Hepatic stellate cell (primary cell): Measurements from ENCODE around the gene GPRIN1.

Source experiments
- DNase-seq: peaks from one replicate; pipeline ENCODE4 v3.0.0; 2011; ENCODE audit warnings: low spot score

GPRIN1 gene

DNA sequence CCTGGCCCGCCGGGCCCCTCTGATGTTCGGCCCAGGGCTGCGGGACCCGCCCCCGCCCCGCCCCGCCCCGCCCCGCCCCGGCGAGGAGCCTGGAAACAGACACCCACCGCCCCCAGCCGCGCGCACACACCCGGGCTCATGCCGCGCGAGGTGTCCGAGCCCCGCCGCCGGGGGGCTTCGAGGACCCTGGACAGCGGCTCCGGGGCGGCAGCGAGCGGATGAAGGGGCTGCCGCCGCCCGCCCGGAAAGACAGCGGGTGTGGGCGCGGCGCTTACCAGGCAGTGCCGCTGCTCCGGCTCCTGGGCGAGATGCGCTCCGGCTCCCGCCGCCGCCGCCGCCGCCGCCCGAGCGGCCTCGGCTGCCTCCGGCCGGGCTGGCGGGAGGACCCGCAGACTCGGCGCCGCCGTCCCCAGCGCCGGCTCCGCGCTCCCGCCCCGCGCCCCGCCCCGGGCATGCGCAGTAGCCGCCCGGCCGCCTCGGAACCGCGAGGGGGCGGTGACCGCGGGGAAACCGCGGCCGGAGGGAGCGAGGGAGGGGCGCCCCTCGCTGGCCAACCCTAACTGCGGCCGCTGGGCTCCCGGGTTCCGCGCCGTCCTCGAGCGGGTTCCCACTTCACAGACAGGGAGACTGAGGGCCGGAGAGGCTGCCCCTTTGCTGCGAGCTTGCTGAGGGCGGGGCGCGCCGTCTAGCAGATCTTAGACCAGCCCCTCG, at the start of gene GPRIN1:
Gene GPRIN1 (minus strand): TSS at position 433 of the 711 bp plus-strand sequence. CDS start 10,322 bp downstream, outside the sequence.
- DNase-seq: peak; percentile 91

DNA sequence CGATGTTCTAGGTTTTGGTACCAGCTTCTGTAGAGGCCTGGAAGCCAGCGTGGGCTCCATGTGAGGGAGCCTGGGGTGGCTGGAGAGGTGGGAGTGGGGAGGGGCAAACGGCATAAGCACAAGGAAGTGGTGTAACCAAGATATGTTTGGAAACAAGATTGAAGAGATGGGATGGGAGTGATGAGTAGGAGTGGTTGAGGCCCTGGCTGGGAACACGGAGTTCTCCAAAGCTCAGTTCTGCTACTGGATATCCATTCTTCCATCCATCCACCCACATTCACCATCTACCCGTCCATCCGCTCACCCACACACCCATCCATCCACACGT, 49.5 kb upstream of the GPRIN1 start:
- no peak for DNase-seq

DNA sequence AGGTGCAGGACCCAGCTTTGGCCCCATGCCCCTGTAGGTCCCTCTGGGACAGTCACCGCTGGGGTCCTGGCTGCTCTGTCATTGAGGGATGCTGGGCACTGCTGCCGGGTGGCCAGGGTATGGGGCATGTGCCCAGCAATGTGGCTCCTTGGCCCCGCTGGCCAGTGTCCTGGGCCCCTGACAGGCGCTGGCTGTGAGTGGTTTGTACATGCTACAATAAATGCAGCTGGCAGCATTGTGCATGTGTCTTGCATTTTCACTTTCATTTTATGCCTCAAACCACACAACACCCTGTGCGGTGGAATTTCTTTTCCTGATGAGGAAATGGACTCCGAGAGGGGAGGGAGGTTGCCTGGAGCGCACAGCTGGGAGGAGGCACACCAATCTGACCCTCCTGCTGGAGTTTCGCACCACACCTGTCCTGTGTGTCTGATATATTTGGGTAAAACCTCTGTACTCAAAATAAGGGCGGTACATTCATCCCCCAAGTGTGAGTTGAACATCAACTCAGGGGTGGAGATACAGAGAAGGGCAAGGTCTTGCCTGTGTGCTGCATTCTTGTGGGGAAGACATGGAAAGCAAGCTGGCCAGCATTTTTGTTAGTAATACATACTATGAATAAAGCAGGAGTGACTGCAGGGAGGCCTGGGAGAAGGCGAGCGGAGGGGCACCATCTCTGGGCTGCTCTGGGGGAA, 49.0 kb upstream of the GPRIN1 start:
- no peak for DNase-seq

DNA sequence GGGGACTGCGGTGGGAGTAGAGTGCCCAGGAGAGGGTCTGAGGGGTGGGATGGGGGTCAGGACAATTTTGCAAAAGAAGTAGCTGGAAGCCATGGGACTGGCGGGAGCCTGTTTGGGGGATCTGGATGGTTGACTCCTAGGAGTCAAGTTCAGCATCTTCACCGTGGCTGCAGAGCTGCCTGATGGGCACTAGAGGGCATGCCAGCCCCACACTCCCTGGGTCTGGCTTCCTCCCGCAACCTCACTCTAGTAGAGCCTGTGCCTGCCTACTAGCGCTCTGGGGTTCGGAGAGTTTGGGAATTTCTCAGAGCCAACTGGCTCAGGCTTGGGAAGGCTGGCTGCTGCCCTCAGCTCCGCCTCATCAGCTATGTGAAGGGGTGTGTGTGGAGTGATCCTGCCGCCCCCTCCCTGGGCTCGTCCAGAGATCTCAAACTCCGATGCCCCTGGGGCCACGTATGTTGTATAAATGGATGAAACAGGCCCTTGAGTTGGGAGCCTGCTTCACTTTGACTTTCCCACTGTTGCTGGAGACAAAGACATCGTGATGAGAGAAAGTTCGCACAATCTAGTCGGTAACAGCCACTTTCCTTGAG, 48.1 kb upstream of the GPRIN1 start:
- peak; percentile 79 for DNase-seq

DNA sequence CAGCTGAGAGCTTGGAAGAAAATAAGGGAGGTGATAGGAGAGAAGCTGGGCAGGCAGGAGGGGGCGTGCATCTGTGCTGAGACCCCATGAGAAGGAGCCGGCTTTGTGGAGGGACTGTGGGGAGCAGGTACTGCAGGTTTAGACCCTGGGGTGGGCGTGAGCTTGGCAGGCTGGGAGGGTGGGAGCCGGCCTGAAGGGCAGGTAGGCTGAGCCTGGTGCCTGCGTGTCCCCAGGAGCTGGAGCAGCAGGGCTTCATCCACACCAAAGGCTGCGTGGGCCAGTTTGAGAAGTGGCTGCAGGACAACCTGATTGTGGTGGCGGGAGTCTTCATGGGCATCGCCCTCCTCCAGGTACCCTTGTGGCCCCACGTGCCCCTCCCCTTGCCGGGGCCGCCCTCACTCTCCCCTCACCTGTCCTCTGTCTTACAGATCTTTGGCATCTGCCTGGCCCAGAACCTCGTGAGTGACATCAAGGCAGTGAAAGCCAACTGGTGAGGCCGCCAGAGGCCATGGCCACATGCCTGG, 46.6 kb upstream of the GPRIN1 start:
- no peak for DNase-seq

DNA sequence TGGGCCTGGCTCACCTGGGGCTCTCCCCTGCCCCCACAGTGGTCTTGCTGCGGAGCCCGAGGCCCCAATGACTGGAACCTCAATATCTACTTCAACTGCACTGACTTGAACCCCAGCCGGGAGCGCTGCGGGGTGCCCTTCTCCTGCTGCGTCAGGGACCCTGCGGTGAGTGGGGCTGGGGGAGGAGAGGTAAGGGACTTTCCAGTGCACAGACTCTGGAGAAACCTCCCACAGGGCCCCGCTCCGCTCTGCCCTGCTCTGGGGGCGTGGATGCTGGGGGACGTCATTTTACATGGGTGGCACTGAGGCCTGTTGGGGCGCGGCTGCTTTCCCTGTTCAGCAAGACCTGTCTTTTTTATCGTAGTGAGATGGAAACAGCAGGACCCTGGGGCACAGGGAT, 44.9 kb upstream of the GPRIN1 start:
- DNase-seq: no peak

DNA sequence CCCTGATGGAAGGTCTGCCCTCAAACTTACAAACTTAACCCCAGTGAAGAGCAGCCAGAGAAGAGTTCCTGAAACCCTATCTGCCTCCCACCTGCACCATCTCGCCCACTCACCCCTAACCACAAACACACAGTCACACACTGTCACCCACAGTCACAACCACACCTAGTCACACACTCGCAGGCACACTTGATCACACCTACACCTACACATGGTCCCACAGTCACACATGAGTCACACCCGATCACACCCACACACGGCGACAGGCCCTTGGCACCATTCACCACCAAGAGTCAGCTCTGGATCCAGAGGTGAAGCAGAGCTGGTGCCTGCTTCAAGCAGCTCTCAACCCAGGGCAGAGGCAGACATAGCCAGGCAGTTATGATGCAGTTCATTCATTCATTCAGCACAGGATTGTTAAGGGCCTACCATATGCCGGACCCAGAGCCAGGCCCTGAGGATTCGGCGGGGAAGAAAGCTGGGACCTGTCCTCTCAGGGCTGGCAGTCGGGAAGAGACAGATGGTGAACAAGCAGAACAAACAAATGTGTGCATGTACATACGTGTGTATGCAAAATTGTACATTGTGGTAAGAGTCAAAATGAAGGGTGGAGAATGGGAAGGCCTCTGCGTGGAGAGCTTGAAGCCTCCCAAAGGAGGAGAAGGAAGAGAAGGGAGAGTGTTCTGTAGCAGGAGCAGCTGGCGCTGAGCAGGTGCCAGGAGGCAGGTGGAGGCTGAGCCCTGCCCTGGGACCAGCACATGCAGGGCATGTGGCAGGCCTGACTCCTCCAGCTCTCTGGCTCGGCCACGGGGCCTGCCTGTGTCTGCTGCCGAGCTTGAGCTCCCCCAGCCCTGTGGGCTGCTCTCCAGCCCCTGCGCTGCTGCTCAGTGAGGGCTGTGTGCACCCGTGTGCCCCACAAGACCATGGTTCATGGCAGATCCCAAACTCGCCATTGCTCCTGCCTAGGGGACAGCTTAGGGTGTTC, 43.7 kb upstream of the GPRIN1 start:
- no peak for DNase-seq

DNA sequence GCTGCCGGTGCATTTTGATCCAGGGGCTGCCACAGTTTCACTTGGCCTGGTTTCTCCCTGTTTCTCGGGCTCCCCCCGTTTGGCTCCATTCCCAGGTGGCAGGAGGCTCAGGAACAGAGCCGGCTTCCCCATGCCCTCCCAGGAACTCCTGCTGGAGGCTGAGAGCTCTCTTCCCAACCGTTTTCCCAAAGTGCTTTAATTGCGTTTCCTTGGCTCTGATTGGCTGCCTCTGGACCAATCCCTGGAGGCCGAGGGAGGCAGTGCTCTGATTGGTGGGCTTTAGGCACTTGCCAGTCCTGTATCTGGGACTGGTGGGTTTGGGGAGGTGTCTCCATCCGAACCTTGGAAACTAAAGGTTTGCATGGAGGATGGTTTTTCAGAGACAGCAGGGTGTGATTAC, 42.2 kb upstream of the GPRIN1 start:
- DNase-seq: peak; percentile 60

DNA sequence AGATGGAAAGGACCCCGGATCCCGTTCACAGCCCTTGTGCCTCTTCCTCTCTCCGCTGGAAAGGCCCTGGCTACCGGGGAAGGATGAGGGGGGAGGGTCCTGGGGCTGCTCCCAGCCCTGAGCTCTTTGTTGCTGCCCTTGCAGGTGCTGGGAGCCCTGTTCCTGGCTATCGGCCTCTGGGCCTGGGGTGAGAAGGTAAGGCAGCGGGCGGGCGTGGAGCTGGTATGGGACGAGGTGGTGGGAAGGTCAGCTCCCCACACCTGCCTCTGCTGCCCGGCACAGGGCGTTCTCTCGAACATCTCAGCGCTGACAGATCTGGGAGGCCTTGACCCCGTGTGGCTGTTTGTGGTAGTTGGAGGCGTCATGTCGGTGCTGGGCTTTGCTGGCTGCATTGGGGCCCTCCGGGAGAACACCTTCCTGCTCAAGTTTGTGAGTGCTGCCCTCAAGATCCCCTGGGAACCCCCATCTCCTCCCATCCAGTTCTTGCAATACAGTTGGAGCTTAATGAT, 41.6 kb upstream of the GPRIN1 start:
- no peak for DNase-seq

DNA sequence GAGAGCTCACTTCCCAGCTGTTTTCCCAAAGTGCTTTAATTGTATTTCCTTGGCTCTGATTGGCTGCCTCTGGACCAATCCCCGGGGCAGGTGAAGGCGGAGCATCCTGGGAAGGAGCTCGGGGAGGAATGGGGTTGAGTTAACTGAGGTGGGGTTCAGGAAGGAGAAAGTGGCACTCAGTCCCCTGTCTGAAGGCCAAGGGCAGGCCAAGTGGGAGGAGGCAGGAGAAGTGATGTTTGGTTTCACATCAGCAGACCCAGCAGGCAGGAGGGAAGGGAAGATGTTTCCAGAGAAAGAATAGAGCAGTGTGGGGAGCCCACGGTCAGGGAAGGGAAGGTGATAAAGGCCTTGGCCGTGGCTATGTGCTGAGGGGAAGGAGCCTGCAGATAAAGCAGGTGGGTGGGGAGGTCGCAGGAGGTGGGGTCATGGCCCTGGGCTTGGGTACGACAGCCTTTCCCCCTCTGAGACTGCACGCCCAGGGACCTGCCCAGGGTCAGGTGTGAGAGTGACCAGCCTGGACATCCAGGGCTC, 40.5 kb upstream of the GPRIN1 start:
- DNase-seq: no peak

DNA sequence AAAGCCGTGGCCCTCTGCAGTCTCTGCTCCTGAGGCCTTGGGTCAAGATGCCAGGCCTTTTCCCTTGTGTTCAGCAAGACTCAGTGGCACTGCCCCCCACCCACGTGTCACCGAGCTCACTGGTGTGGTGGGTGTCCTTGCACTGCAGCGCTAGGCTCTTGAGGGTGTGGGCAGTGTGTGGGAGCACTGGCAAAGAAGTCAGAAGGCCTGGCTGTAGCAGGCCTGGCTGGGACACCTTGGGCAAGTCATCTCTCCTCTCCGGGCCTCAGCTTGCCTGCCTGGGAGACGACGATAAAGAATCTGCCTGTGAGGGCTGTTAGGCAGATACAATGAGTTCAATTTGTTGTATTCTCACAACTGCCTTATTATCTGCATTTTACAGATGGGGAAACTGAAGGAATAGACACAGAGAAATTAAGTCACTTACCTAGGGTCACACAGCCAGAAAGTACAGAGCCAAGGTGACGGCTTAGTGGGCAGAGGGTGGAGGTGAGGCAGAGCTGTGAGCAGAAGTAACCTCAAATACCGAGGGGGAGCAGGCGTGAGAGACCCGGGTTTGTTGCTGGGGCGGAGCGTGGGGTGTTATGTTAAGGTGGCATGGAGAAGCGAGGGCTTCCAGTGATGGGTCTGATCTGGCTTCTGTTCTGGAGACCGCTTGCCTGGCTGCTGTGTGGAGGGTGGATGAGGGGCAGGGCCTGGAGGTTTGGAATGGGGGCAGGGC, 38.7 kb upstream of the GPRIN1 start:
- no peak for DNase-seq

DNA sequence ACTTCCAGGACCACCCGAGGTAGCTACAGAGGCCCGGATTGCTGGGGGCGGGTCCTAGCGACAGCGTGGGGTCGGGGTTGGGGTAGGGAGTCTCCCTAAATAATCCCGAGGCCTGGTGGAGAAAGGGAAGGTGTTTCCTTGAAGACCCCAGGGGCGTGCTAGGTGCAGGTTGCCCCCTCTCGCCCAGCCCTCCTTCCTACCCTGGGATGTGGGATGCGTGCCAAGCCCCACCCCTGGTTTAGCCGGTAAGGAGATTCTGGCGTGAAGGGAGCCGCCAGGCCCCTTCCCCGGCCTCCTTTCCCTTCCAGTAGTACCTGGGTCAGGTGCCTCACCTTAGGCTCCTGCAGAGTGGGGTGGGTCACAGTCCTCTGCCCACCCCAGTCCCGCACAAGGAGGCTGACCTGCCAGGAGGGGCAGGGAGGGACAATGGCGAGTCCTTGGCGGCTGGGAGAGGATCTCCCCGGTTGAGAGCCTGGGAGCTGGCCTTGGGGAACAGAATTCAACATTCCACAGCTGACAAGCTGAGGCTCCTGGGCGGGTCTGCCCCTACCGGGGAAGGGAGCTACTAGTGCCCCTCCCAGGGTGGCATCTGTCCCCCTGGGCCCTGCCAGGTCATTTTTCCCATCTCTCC, 38.0 kb upstream of the GPRIN1 start:
- peak; percentile 65 for DNase-seq

DNA sequence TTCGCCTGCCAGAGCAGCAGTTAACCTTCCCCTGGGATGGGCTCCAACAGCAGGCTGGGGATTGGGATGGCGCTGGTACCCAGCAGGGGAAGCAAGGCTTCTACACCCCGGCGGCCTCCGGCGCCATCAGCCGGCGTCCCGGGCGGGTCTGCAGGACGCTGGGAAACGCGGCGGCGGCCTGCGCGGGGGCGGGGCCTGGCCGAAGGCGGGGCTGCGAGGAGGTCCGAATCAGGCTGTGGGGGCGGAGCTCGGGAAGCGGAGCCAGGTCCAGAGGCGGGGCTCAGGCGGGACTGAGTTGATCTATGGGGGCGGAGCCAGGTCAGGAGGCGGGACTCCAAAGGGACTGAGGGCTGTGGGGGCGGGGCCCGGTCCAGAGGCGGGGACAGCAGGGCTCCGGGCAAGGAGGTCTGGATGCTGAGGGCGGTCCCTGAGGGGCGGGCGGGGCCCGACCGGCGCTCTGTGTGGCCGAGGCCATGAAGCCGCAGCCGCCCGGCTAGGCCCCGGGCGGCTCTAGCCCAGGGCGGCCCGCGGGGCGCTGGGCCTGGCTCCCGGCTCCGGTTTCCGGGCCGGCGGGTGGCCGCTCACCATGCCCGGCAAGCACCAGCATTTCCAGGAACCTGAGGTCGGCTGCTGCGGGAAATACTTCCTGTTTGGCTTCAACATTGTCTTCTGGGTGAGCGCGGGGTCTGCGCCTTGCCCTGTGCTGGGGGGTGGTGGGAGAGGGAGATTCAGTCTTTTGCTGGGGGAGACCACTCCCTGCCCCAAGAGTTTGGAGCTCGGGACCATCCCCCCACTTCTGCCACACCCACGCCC, 37.3 kb upstream of the GPRIN1 start, which contains the start of gene TSPAN17:
Gene TSPAN17 (plus strand): TSS at position 455 of the 813 bp plus-strand sequence. CDS start 132 bp downstream, at position 587.
- DNase-seq: peak; percentile 99

DNA sequence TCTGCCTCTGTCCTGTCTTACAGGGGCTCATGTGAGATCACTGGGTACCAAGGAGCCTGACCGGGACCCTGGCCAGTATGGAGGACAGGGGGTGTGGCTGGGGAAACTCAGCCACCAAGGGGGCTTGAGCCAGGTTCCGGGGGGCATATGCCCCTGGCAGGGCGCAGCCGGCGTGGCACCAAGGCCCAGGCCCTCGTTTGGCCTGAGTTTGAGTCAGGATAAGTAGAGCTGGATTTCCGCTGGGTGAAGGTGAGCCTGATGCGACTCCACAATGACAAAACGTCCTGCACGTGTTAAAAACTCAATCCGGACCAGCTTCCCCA, 36.7 kb upstream of the GPRIN1 start:
- no peak for DNase-seq

DNA sequence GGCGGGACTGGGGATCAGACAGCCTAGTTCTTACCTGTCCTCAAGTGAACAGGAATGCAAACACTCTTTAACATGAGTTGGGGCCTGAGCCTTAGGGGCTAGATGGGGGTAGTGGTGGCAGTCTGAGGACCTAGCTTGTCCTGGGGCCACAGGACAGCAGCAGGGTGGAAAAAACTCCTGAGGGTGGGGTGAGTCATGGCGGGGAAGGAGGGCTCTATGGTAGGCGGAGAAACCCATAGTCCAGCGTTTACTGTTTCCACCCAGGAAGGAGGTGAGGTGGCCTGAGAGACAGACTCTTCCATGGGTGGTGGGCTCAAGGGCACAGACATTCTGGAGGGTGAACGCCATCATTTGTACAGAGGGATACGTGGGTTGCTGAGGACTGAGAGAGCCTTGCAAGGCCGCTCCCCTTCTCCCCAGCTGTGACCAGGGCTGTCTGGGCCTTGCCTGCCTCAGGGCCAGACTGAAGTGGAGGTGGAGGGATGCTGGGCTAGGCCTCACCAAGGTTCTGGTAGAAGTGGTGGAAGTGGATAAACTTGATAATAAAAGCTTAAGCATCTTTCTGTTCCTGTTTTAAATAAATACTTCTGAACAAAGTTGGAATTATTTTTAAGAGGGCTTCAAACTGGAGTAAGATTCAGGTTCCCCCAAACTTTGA, 36.2 kb upstream of the GPRIN1 start:
- no peak for DNase-seq

DNA sequence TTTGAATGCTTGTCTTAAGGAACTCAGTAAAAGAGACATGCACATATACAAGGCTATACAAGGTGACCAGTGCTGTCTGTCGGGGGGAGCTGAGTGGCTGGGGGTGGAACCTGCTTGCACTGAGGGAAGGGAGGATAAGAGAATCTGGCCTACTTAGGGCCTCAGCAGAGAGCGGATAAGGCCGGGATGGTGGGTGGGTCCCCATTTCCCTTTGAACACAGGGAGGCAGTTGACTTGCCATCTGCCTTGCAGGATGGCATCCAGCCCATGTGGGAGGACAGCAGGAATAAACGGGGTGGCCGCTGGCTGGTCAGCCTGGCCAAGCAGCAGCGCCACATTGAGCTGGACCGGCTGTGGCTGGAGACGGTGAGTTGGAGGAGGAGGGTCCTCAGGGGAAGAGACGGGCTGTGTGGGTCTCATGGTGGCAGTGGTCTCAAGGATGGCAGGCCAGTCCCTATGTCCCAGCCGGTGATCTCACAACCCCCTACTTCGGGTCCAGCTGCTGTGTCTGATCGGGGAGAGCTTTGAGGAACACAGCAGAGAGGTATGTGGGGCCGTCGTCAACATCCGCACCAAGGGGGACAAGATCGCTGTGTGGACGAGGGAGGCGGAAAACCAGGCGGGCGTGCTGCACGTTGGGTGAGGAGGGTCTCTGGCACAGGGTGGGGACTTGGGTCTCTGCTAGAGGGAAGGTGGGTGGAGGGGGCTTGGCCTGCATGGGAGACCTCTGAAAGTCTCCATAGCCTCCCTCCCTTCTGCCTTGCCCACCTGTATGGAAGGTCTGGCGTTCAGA, 35.1 kb upstream of the GPRIN1 start:
- DNase-seq: no peak

DNA sequence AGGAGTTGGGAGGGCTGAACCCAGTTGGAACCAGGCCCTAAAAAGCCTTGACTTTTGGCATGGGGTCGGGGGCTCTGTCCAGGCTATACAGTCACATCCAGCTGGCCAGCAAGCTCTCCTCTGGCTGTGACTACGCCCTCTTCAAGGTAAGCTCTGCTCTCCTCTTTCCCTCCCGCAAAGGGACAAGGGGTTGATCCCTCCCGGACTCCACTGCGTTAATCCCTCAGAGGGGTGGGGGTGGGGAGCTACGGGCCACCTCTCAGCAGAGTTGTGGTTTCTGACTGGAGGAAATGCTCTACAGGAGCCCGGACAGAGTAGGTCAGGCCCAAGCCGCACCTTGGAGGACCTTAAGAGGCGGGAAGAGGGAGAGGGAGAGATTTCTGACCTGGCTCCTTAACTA, 34.3 kb upstream of the GPRIN1 start:
- no peak for DNase-seq
